Gastrocnemius medialis (tissue), 4 donors: ENCODE results near the gene MYO1D.

ENCODE experiments used
- CTCF ChIP-seq, 5 experiments: fragments of 450-650 bp in 3 of 5; fragments of 200-600 bp in 2 of 5; sonication (generic) in 2 of 5; IDR thresholded peaks in 4 of 5; conservative IDR thresholded peaks in 1 of 5; 1 replicate in 4 of 5; 2 replicates in 1 of 5; pipeline ENCODE4 v1.5.1; 2016 to 2019; ENCODE audit warnings: antibody characterized with exemption in 5 of 5, mild to moderate bottlenecking in 3 of 5, moderate library complexity in 3 of 5
- POLR2A ChIP-seq, 2 donors: fragments of 450-650 bp; IDR thresholded peaks; one replicate each; pipeline ENCODE4 v1.6.1; 2017; ENCODE audit warnings: antibody characterized with exemption in 2 of 2, mild to moderate bottlenecking in 2 of 2, moderate library complexity in 2 of 2

- TF ChIP-seq CTCF (IDR thresholded peaks at IDR 0.05 in 4 of 5, conservative IDR thresholded peaks at IDR 0.05 in 1 of 5) (no peak), POLR2A (IDR thresholded peaks at IDR 0.05) (no peak)
Measured at GRCh38 chr17:32901743-32902142, 24.8 kb upstream of the MYO1D start.
